B cell (primary cell): ENCODE data around the gene TDRKH. TPM values are rescaled to one million over a fixed set of nuclear protein-coding genes. Genes with fewer than 3 reads are reported as not detected.

ENCODE experiments used
- ATAC-seq: fragments of 200-7000 bp; cut with Tn5 transposase; one replicate; pipeline ENCODE4 v1.10.0; 2021; ENCODE audit warnings: low read depth, mild to moderate bottlenecking, moderate number of reproducible peaks, moderate library complexity
- CTCF ChIA-PET: fragments of 350-600 bp; sonication (Branson Sonifier 250); formaldehyde crosslinking; loops from one replicate; lab custom pipeline; 2021; ENCODE audit warnings: antibody characterized with exemption, inconsistent platforms; lab: Charles Lee
- POLR2A ChIA-PET: fragments of 350-600 bp; sonication (Branson Sonifier 250); formaldehyde crosslinking; loops from one replicate; lab custom pipeline; 2021; ENCODE audit warnings: antibody characterized with exemption; lab: Charles Lee
- DNase-seq: peaks from one replicate; pipeline ENCODE4 v3.0.0; 2013
- H2AFZ ChIP-seq: 2 replicates; pipeline ENCODE4 v1.6.1; 2012; ENCODE audit warnings: mild to moderate bottlenecking, low read depth, low read length; ENCODE audit not compliant: insufficient read depth, poor library complexity, severe bottlenecking
- H3K27ac ChIP-seq, 2 donors: 1 replicate in 1 of 2; 2 replicates in 1 of 2; pipeline ENCODE4 v1.5.1; 2012 to 2013; ENCODE audit warnings: low read length in 2 of 2, mild to moderate bottlenecking in 2 of 2, moderate library complexity in 1 of 2
- H3K27me3 ChIP-seq, 4 experiments: fragments of 200-600 bp in 1 of 4; sonication (generic) in 1 of 4; replicated peaks in 1 of 4; 1 replicate in 2 of 4; 2 replicates in 2 of 4; pipeline versions ENCODE4 v1.6.1 to v1.7.0; 2013 to 2016; ENCODE audit warnings: low read length in 3 of 4, mild to moderate bottlenecking in 2 of 4, mixed read lengths in 1 of 4, moderate library complexity in 1 of 4; ENCODE audit not compliant: insufficient read depth in 4 of 4, control insufficient read depth in 3 of 4; ENCODE audit errors: control extremely low read depth in 1 of 4
- H3K36me3 ChIP-seq, 2 experiments: replicated peaks in 1 of 2; 1 replicate in 1 of 2; 2 replicates in 1 of 2; pipeline versions ENCODE4 v1.6.1 to v1.7.1; 2013; ENCODE audit warnings: low read length in 1 of 2; ENCODE audit not compliant: insufficient read depth in 2 of 2, control insufficient read depth in 1 of 2; ENCODE audit errors: control extremely low read depth in 1 of 2, extremely low read depth in 1 of 2
- H3K4me1 ChIP-seq, 2 donors: fragments of 200-600 bp in 1 of 2; sonication (generic) in 1 of 2; 1 replicate in 1 of 2; 2 replicates in 1 of 2; pipeline versions ENCODE4 v1.5.1 to v1.6.1; 2013 to 2017; ENCODE audit warnings: low read length in 2 of 2; ENCODE audit not compliant: control insufficient read depth in 2 of 2, insufficient read depth in 2 of 2
- H3K4me2 ChIP-seq: replicated peaks from 2 replicates; pipeline ENCODE3; 2012; ENCODE audit warnings: mild to moderate bottlenecking, low read depth, low read length; ENCODE audit not compliant: poor library complexity, severe bottlenecking
- H3K4me3 ChIP-seq, 5 experiments: fragments of 200-600 bp in 1 of 5; sonication (generic) in 1 of 5; 1 replicate in 3 of 5; 2 replicates in 2 of 5; pipeline versions ENCODE4 v1.5.1 to v1.7.0; 2011 to 2016; ENCODE audit warnings: low read length in 4 of 5, mild to moderate bottlenecking in 4 of 5, low read depth in 2 of 5, control low read depth in 1 of 5, moderate library complexity in 1 of 5; ENCODE audit not compliant: insufficient read depth in 1 of 5; ENCODE audit errors: control extremely low read depth in 1 of 5, extremely low read depth in 1 of 5
- H3K79me2 ChIP-seq: fragments of 200-600 bp; sonication (generic); one replicate; pipeline ENCODE4 v1.6.0; 2016; ENCODE audit warnings: low read length; ENCODE audit not compliant: control insufficient read depth, insufficient read depth
- H3K9ac ChIP-seq: fragments of 200-600 bp; sonication (generic); 2 replicates; pipeline ENCODE4 v1.6.1; 2017; ENCODE audit warnings: mild to moderate bottlenecking, low read length, moderate library complexity
- H3K9me3 ChIP-seq, 3 donors: one replicate each; pipeline versions ENCODE4 v1.6.1 to v1.7.1; 2013; ENCODE audit warnings: low read length in 2 of 3; ENCODE audit not compliant: control insufficient read depth in 2 of 3, insufficient read depth in 1 of 3; ENCODE audit errors: control extremely low read depth in 1 of 3
- H4K20me1 ChIP-seq: 2 replicates; pipeline ENCODE4 v1.6.0; 2012; ENCODE audit warnings: mild to moderate bottlenecking, low read length; ENCODE audit not compliant: insufficient read depth, control insufficient read depth, poor library complexity, severe bottlenecking
- H3K27ac Mint-ChIP-seq: one replicate; pipeline ENCODE4 v1.8.0; 2021; ENCODE audit warnings: mixed read lengths
- H3K27me3 Mint-ChIP-seq: one replicate; pipeline ENCODE4 v1.8.0; 2021; ENCODE audit warnings: mixed read lengths
- H3K4me1 Mint-ChIP-seq: one replicate; pipeline ENCODE4 v1.8.0; 2021; ENCODE audit warnings: mixed read lengths
- H3K4me3 Mint-ChIP-seq: one replicate; pipeline ENCODE4 v1.8.0; 2021; ENCODE audit warnings: mixed read lengths
- H3K9me3 Mint-ChIP-seq: one replicate; pipeline ENCODE4 v1.8.0; 2022; ENCODE audit warnings: mixed read lengths; ENCODE audit not compliant: insufficient read depth
- EZH2 ChIP-seq: IDR thresholded peaks from 2 replicates; pipeline ENCODE4 v1.6.1; 2012; ENCODE audit warnings: borderline replicate concordance, low read depth, mild to moderate bottlenecking, moderate library complexity, low read length; ENCODE audit not compliant: insufficient read depth, poor library complexity, severe bottlenecking
- WGBS: methylation state at CpG from one replicate; pipeline ENCODE4 v1.1.5; 2013; ENCODE audit warnings: missing lambda C conversion rate; ENCODE audit not compliant: insufficient coverage; 5-methylcytosine and 5-hydroxymethylcytosine counted together
- intact Hi-C: fragments of 100-400 bp; cut with micrococcal nuclease; formaldehyde crosslinking; loops from one replicate; pipeline ENCODE4 v1.10.0; 2022
- polyA plus RNA-seq: library from polyadenylated mRNA; depleted of rRNA; stranded (reverse); fragments of >200 nt; gene quantifications from 2 replicates; pipeline ENCODE4 v1.2.3, GENCODE V29; 2012
- total RNA-seq, 2 donors: library from RNA; stranded (reverse); fragments of 120-200 nt in 1 of 2; gene quantifications; 1 replicate in 1 of 2; 2 replicates in 1 of 2; pipeline versions ENCODE4 v1.2.3 to v1.2.4, GENCODE V29; 2013 to 2022
- TF ChIP-seq, protein P1 (sequence below): fragments of 200-600 bp; IDR thresholded peaks from one replicate; pipeline ENCODE4 v1.8.0; 2022; ENCODE audit warnings: antibody characterized with exemption, mild to moderate bottlenecking

The TDRKH gene
- total and polyA plus RNA-seq, 2 donors (not counting 1 experiment from before 2014, with no cell fraction given): 2.0 to 13.3 TPM

DNA sequence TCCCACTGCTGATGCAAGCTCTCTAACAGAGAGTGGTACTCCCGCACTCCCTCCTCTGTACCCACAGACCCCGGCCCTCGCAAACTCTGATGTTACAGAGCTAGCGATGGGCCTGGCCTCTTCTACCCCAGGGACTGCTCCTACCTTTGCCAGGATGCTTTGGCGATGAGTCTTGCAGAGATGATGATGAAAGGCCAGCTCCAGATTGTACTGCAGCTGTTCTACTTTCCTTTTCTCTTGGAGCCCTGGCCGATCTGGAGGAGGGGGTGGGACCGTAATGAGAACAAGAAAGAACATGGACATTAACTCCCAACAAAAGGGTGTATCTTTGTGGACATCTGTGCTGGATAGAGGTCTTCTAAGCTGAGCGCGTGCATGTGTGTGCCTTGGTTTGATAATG is 20.9 kb upstream of the TDRKH start:
- CTCF ChIA-PET: no interaction called here
- intact Hi-C loops: no loop called here
- no peak overlapping the region for H3K9ac ChIP-seq
- H3K4me1 ChIP-seq: no peaks in the 10 kb centered on the region
- peaks cover 24% of the 10 kb centered on the region for H3K27me3 Mint-ChIP-seq
- H3K27me3 ChIP-seq: peaks cover 0 to 3% (median 0%) of the 10 kb centered on the region in 4 experiments
- no peaks in the 10 kb centered on the region for H4K20me1 ChIP-seq
- no peak overlapping the region for H3K27ac ChIP-seq
- ATAC-seq: no peak
- H3K27ac Mint-ChIP-seq: no peak overlapping the region
- no peak for DNase-seq
- H2AFZ ChIP-seq: no peak overlapping the region
- WGBS: 100% methylated on average over 1 of the region's 9 CpGs
- no peaks in the 10 kb centered on the region for H3K36me3 ChIP-seq
- no peaks in the 10 kb centered on the region for H3K79me2 ChIP-seq
- no peaks in the 10 kb centered on the region for H3K9me3 Mint-ChIP-seq
- POLR2A ChIA-PET: no interaction called here
- H3K4me3 ChIP-seq: no peak overlapping the region
- H3K9me3 ChIP-seq: no peaks in the 10 kb centered on the region
- H3K4me1 Mint-ChIP-seq: peaks cover 4% of the 10 kb centered on the region
- TF ChIP-seq, protein P1, sequence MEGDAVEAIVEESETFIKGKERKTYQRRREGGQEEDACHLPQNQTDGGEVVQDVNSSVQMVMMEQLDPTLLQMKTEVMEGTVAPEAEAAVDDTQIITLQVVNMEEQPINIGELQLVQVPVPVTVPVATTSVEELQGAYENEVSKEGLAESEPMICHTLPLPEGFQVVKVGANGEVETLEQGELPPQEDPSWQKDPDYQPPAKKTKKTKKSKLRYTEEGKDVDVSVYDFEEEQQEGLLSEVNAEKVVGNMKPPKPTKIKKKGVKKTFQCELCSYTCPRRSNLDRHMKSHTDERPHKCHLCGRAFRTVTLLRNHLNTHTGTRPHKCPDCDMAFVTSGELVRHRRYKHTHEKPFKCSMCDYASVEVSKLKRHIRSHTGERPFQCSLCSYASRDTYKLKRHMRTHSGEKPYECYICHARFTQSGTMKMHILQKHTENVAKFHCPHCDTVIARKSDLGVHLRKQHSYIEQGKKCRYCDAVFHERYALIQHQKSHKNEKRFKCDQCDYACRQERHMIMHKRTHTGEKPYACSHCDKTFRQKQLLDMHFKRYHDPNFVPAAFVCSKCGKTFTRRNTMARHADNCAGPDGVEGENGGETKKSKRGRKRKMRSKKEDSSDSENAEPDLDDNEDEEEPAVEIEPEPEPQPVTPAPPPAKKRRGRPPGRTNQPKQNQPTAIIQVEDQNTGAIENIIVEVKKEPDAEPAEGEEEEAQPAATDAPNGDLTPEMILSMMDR: no peak
- no peak for TF ChIP-seq EZH2
- H3K4me3 Mint-ChIP-seq: no peak overlapping the region
- no peak overlapping the region for H3K4me2 ChIP-seq

DNA sequence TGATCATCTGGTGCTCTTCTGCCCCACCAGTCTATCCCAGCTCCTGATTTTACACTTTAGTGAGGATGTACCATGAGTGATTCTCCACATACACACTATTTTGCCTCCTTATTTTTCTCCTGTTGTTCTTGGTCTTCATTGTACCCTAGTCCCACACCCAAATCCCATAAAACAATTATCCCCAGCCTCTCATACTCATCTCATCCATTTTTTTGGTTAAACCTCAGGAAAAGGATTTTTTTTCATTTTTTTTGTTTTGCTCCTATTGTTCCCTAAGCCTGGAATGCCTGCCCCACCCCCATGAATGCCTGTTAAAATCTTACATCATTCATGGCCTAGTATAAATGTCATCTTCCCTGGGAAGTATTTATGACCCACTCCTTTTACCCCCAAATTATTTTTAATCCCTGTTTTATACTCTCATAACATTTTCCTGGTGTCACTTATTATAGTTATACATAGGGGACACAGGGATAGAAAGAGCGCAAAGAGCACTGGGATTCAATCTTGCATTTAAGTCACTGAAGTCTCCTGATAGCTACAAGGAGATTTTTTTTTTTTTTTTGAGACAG is 19.8 kb upstream of the TDRKH start:
- TF ChIP-seq, protein P1: no peak
- TF ChIP-seq EZH2: no peak

More for the DNA sequence above, 19.8 kb upstream of the TDRKH start:
- Mint-ChIP-seq H3K4me3 (no peak overlapping the region), H3K9me3 (no peaks in the 10 kb centered on the region), H3K4me1 (peaks cover 4% of the 10 kb centered on the region), H3K27me3 (peaks cover 21% of the 10 kb centered on the region), H3K27ac (no peak overlapping the region)
- H3K27ac ChIP-seq: no peak overlapping the region
- H3K27me3 ChIP-seq: no peaks in the 10 kb centered on the region
- intact Hi-C loops: no loop called here
- H3K4me2 ChIP-seq: no peak overlapping the region
- POLR2A ChIA-PET: interaction anchor here (0.6 kb wide), 1 partner anchor 581 kb away, joined by 6 read pairs; no protein-coding TSS in a partner anchor
- no peaks in the 10 kb centered on the region for H4K20me1 ChIP-seq
- H3K4me1 ChIP-seq: no peaks in the 10 kb centered on the region
- H3K9ac ChIP-seq: no peak overlapping the region
- ATAC-seq (no peak), DNase-seq (no peak)
- CTCF ChIA-PET: no interaction called here
- H3K9me3 ChIP-seq: no peaks in the 10 kb centered on the region
- H3K36me3 ChIP-seq: no peaks in the 10 kb centered on the region
- no CpG with 5 or more reads among the region's 1 CpG for WGBS
- H2AFZ ChIP-seq: no peak overlapping the region
- no peak overlapping the region for H3K4me3 ChIP-seq
- no peaks in the 10 kb centered on the region for H3K79me2 ChIP-seq
